GM19438 (cell line): Measurements from ENCODE around the gene SHANK3.

Experiments
- ATAC-seq: cut with Tn5 transposase; IDR thresholded peaks from one replicate; pipeline ENCODE4 v1.9.1; 2021; ENCODE audit warnings: low read depth; ENCODE audit not compliant: unreplicated experiment

The SHANK3 gene

DNA sequence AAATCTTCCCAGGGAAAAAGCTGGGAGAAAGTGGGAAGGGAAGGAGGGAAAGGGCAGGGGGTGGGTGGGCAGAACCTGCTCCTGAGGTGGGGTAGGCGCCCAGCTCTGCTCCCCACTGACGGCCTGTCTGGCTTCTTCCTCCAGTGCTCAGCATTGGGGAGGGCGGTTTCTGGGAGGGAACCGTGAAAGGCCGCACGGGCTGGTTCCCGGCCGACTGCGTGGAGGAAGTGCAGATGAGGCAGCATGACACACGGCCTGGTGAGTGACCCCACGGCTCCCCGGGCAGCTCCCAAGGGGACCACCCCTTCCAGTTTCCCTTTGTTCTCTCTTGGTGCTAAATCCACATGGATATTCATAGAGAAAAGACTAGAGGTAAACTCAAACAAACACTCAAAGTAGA is 25.9 kb downstream of the SHANK3 start:
- ATAC-seq = no peak

- ATAC-seq = no peak
These were observed 26.6 kb downstream of the SHANK3 start for GRCh38 chr22:50699001-50699755.

GRCh38 chr22:50699756-50700386 is 27.2 kb downstream of the SHANK3 start:
- ATAC-seq = no peak

DNA sequence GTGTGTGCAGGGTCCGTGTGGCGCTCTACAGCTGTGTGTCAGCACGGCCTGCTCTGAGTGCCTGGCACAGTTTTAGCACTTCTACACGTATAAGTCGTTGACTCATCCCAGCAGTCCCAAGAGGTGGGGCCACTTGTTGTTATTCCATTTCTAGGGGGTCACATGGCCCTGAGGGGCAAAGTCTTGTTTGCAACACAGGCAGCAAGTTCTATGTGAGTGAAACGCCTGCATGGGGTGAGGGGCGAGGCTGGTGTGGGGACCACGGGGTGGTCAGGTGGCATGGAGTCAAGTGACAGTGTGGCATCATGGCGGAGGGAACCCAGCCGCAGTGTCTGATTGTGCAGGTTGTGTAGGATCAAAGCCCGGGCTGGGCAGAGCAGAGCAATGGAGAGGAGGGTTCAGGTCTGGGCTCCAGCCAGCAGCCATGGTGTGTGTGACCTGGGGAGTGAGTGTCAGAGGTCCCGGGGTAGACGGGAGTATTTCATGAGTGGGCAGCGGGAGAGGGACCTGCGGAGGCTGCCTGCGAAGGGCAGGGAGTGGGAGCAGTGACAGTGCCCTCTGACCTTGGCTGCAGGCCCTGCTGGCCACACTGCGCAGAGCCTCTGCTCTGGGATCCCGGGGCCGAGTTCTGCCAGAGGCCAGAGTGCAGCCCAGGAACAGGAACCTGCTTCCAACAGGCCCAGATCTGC is 27.9 kb downstream of the SHANK3 start:
- no peak for ATAC-seq

GRCh38 chr22:50701076-50701419 is 28.4 kb downstream of the SHANK3 start:
- ATAC-seq = no peak

- no peak for ATAC-seq
These were observed 29.0 kb downstream of the SHANK3 start for GRCh38 chr22:50701428-50702154.

DNA sequence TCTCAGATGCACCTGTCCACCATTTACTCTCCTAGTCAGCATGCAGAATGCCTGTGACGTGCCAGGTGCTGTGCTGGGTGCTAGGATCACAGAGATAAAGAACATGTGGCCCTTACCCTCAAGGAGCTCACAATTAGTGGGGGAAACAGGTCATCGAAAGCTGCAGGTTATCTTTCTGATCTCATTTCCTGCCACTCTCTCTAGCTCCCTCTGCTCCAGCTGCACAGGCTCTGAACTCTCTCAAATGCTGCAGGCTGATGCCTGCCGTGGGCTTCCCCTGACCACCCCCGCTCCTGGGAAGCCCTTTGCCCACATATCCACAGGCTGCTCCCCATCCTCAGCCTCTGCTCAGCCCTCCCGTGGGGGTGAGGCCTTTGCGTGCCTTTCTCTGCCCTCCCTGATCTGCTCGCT is 29.6 kb downstream of the SHANK3 start:
- no peak for ATAC-seq

GRCh38 chr22:50702821-50703725 is 30.4 kb downstream of the SHANK3 start:
- ATAC-seq = no peak

DNA sequence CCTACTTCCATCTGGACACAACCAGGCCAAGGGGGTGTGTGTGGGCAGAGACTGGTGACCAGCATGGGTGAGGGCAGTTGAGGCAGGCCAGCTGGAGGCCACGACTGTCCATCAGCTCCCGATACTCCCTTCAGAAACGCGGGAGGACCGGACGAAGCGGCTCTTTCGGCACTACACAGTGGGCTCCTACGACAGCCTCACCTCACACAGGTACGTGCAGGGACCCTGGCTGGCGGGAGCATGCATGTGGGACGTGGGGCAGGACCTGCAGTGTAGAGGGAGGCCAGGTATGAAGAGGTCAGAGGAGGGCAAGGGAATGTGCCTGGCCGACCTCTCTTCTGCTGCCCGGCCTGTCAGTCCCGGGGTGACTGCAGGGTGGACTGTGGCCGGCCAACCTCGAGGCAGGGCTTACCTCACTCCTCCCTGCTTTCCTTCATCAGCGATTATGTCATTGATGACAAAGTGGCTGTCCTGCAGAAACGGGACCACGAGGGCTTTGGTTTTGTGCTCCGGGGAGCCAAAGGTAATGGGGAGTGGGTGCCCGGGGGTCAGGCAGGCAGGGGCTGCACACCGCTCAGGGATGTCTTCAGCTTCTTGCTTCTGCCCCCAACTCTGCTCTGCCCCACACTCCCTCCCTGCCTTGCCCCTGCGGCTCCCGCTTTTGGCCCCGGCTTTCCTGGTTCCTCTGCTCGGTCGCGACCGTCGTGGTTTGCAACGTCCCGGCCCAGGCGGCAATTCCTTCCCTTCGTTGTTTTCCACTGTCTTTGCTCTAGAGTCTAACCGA is 31.3 kb downstream of the SHANK3 start:
- no peak for ATAC-seq

DNA sequence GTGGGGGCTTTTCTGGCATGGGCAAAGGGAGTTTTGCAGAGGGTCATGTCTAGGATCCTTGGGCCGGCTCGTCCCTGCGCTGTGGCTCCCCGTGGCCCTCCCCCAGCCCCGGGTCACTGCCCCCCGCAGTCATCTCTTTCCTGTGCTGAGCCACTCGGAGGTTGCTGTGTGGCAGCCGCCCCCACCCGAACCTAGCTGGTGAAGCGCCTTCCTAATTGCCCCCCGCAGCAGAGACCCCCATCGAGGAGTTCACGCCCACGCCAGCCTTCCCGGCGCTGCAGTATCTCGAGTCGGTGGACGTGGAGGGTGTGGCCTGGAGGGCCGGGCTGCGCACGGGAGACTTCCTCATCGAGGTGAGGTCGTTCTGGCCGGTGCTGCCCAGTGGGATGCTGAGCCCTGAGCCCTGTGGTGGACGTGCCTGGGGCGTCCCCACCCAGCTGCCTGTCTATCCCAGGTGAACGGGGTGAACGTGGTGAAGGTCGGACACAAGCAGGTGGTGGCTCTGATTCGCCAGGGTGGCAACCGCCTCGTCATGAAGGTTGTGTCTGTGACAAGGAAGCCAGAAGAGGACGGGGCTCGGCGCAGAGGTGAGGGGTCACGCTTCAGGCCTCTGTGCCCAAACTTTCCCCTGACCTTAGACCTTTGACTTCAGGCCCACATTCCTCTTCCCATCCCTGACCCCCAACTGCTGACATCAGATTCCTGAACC is 32.0 kb downstream of the SHANK3 start:
- ATAC-seq = no peak

DNA sequence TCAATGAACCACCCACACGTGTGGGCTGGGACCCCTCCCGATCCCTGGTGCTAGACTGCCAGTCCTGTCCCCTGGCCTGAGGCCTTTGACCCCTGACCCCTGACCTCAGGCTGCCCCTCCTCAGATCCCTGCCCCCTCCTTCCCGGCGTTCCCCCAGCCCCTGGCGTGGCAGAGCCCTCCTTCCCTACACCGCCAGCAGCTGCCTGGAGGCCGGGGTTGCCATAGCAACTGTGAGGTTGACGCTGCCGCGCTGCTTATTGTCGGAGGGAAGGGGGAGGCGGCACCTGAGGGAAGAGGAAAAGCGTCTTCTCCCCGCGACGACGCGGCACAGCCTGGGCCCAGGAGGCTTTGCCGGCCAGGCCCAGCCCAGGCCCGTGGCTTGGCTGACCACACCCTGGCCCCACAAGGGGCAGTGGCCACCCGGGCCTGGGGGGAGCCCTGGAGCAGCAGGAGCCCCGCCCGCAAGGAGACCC is 32.6 kb downstream of the SHANK3 start:
- no peak for ATAC-seq

DNA sequence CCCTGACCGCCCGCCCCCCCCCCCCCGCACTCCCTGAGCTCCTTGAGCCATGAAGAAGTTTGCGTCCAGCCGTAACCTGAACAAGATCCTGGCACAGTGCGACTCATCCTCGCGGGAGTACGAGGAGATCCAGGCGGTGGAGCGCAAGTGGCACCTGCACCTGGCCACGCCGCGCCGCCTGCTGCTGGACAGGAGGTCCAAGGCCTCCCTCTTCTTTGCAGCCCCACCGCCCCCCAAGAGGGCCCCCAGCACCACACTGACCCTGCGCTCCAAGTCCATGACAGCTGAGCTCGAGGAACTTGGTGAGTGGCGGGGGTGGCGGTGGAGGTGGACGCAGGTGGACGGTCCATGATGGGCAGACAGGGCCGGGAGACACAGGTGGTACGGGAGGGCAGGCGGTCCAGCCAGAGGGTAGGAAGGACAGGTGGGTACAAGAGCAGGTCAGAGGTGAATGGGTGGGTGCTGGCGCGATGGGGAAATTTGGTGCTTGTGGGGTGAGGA is 33.3 kb downstream of the SHANK3 start:
- no peak for ATAC-seq

- ATAC-seq = no peak
These were observed 34.0 kb downstream of the SHANK3 start for GRCh38 chr22:50706481-50707125.

- ATAC-seq = no peak
These were observed 35.9 kb downstream of the SHANK3 start for GRCh38 chr22:50708474-50708873.

- no peak for ATAC-seq
These were observed 36.4 kb downstream of the SHANK3 start for GRCh38 chr22:50708996-50709395.

DNA sequence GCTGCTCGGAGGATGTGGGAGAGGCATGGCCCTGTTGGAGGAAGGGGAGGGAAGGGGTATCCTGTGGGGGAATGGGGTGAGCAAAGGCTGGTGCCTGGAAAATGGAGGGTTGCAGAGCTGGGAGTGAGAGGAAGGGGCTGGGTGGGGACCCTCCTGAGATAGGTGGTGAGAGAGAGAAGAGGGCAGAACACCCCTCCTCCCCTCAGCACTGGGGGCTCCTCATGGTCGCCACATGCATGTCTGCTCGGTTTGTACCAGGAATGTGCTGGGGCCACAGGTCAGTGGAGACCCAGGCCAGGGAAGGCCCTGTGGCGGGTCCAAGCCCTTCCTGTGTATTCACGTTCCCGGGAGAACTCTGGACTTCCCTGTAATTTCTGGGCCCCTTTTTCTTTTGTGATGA is 37.6 kb downstream of the SHANK3 start:
- no peak for ATAC-seq

GRCh38 chr22:50710886-50711285 is 38.3 kb downstream of the SHANK3 start:
- ATAC-seq = no peak
